ENCODE measurements around the gene TNS1.

DNA sequence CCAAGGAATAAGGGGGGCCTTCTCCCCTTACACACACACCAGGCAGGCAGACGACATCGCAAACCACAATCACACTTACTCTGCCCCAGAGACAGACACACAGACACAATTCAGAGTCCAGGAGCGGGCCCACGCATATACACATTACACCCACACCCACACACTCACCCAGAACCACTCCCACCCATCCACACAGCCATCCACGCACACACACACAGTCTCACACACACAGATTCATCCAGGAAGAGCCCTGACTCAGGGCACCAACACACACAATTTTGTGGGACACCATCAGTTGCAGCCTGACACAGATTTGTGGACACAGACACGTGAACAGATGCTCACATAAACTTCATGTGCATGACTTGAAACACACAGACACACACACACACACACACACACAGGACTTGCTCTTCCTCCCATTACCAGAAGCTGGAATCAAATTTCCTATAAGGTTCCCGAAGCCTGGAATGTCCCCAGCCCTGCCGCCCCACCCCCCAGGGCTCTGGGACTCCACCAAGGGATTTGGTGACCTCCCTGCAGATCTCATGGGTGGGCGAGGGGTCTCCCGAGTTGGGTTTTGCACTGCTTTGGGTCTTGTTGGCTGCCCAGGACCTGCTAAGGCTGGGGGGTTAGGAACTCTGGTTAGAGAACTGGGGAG, 23.5 kb downstream of the TNS1 start:
- TF ChIP-seq, protein P1, sequence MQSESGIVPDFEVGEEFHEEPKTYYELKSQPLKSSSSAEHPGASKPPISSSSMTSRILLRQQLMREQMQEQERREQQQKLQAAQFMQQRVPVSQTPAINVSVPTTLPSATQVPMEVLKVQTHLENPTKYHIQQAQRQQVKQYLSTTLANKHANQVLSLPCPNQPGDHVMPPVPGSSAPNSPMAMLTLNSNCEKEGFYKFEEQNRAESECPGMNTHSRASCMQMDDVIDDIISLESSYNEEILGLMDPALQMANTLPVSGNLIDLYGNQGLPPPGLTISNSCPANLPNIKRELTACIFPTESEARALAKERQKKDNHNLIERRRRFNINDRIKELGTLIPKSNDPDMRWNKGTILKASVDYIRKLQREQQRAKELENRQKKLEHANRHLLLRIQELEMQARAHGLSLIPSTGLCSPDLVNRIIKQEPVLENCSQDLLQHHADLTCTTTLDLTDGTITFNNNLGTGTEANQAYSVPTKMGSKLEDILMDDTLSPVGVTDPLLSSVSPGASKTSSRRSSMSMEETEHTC (IDR thresholded peaks at IDR 0.05) = no peak
- TF ChIP-seq FOS (IDR thresholded peaks at IDR 0.05; ENCODE audit: extremely low read depth, insufficient read length) (no peak), CCNT2 (IDR thresholded peaks at IDR 0.05; ENCODE audit: borderline replicate concordance, extremely low read depth, insufficient read length, low read depth, low read length) (no peak), NCOA1 (IDR thresholded peaks at IDR 0.05; ENCODE audit: low read depth) (no peak), POLR2A (conservative IDR thresholded peaks at IDR 0.05) (no peak), GABPA (tag; conservative IDR thresholded peaks at IDR 0.05; ENCODE audit: low read depth) (no peak), MED1 (CRISPR knock-in tag; IDR thresholded peaks at IDR 0.05; ENCODE audit: borderline replicate concordance) (no peak)
- TF ChIP-seq, protein P2, sequence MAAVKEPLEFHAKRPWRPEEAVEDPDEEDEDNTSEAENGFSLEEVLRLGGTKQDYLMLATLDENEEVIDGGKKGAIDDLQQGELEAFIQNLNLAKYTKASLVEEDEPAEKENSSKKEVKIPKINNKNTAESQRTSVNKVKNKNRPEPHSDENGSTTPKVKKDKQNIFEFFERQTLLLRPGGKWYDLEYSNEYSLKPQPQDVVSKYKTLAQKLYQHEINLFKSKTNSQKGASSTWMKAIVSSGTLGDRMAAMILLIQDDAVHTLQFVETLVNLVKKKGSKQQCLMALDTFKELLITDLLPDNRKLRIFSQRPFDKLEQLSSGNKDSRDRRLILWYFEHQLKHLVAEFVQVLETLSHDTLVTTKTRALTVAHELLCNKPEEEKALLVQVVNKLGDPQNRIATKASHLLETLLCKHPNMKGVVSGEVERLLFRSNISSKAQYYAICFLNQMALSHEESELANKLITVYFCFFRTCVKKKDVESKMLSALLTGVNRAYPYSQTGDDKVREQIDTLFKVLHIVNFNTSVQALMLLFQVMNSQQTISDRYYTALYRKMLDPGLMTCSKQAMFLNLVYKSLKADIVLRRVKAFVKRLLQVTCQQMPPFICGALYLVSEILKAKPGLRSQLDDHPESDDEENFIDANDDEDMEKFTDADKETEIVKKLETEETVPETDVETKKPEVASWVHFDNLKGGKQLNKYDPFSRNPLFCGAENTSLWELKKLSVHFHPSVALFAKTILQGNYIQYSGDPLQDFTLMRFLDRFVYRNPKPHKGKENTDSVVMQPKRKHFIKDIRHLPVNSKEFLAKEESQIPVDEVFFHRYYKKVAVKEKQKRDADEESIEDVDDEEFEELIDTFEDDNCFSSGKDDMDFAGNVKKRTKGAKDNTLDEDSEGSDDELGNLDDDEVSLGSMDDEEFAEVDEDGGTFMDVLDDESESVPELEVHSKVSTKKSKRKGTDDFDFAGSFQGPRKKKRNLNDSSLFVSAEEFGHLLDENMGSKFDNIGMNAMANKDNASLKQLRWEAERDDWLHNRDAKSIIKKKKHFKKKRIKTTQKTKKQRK (IDR thresholded peaks at IDR 0.05; ENCODE audit: borderline replicate concordance, low read depth, low read length) = no peak
- TF ChIP-seq, protein P3, sequence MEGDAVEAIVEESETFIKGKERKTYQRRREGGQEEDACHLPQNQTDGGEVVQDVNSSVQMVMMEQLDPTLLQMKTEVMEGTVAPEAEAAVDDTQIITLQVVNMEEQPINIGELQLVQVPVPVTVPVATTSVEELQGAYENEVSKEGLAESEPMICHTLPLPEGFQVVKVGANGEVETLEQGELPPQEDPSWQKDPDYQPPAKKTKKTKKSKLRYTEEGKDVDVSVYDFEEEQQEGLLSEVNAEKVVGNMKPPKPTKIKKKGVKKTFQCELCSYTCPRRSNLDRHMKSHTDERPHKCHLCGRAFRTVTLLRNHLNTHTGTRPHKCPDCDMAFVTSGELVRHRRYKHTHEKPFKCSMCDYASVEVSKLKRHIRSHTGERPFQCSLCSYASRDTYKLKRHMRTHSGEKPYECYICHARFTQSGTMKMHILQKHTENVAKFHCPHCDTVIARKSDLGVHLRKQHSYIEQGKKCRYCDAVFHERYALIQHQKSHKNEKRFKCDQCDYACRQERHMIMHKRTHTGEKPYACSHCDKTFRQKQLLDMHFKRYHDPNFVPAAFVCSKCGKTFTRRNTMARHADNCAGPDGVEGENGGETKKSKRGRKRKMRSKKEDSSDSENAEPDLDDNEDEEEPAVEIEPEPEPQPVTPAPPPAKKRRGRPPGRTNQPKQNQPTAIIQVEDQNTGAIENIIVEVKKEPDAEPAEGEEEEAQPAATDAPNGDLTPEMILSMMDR (IDR thresholded peaks at IDR 0.05 in 2 of 3, conservative IDR thresholded peaks at IDR 0.05 in 1 of 3; ENCODE audit: insufficient read depth in 2 of 3, low read depth in 1 of 3, low read length in 3 of 3) = no peak

Measured in K562 (cell line).